Activated B cell treated with CpG ODN at 0.5 μM for 24 hours (primary cell): ENCODE data around the gene ONECUT1. TPM values are rescaled to one million over a fixed set of nuclear protein-coding genes. Genes with fewer than 3 reads are reported as not detected.

Experiments used
- ATAC-seq: fragments of 200-7000 bp; cut with Tn5 transposase; one replicate; pipeline ENCODE4 v1.10.0; 2021; ENCODE audit warnings: low read depth, mild to moderate bottlenecking, moderate library complexity
- CTCF ChIA-PET: fragments of 350-600 bp; sonication (Branson Sonifier 250); formaldehyde crosslinking; loops from one replicate; lab custom pipeline; 2021; ENCODE audit warnings: antibody characterized with exemption; lab: Charles Lee
- POLR2A ChIA-PET: fragments of 350-600 bp; sonication (Branson Sonifier 250); formaldehyde crosslinking; loops from one replicate; lab custom pipeline; 2021; ENCODE audit warnings: antibody characterized with exemption; lab: Charles Lee
- DNase-seq: peaks from one replicate; pipeline ENCODE4 v3.0.0; 2022
- H3K27ac Mint-ChIP-seq: one replicate; pipeline ENCODE4 v1.8.0; 2020; ENCODE audit warnings: mixed read lengths
- H3K27me3 Mint-ChIP-seq: one replicate; pipeline ENCODE4 v1.8.0; 2021; ENCODE audit warnings: mixed read lengths
- H3K36me3 Mint-ChIP-seq: one replicate; pipeline ENCODE4 v1.8.0; 2021; ENCODE audit warnings: low read depth, mixed read lengths
- H3K4me1 Mint-ChIP-seq: one replicate; pipeline ENCODE4 v1.8.0; 2021; ENCODE audit warnings: mixed read lengths
- H3K4me3 Mint-ChIP-seq: one replicate; pipeline ENCODE4 v1.8.0; 2020; ENCODE audit warnings: mild to moderate bottlenecking, mixed read lengths
- H3K9me3 Mint-ChIP-seq: one replicate; pipeline ENCODE4 v1.8.0; 2020; ENCODE audit warnings: mixed read lengths
- intact Hi-C: fragments of 100-400 bp; cut with micrococcal nuclease; formaldehyde crosslinking; loops from one replicate; pipeline ENCODE4 v1.15.1; 2024
- total RNA-seq: library from RNA; stranded (reverse); gene quantifications from 2 replicates; pipeline ENCODE4 v1.2.3, GENCODE V29; 2022
- TF ChIP-seq, protein P1 (sequence below): fragments of 200-600 bp; IDR thresholded peaks from one replicate; pipeline ENCODE4 v1.8.0; 2022; ENCODE audit warnings: antibody characterized with exemption, mild to moderate bottlenecking

Gene ONECUT1
- total RNA-seq, 1 donor from 2014 or later: 0.44 TPM

DNA sequence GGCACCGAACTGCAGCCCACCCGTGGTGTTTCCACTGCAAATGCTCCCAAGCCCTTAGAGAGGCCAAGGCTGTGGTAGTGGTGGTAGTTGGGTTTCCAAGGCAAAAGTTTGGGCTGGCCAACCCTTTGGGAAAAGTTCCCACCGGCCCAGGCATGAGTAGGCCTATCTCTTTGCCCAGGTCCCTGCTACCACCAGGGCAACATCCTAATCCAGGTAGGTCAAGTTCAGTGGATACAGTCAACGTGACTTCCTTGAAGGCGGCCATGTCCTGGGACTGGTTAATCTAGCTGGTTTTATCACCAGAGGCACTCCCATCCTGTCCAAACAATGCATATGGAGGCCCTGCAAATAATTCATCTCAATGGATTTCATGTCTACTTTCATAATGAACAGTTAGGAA lies 1.6 kb upstream of the ONECUT1 start:
- POLR2A ChIA-PET: no interaction called here
- H3K4me1 Mint-ChIP-seq: peaks cover 27% of the 10 kb centered on the region
- TF ChIP-seq, protein P1, sequence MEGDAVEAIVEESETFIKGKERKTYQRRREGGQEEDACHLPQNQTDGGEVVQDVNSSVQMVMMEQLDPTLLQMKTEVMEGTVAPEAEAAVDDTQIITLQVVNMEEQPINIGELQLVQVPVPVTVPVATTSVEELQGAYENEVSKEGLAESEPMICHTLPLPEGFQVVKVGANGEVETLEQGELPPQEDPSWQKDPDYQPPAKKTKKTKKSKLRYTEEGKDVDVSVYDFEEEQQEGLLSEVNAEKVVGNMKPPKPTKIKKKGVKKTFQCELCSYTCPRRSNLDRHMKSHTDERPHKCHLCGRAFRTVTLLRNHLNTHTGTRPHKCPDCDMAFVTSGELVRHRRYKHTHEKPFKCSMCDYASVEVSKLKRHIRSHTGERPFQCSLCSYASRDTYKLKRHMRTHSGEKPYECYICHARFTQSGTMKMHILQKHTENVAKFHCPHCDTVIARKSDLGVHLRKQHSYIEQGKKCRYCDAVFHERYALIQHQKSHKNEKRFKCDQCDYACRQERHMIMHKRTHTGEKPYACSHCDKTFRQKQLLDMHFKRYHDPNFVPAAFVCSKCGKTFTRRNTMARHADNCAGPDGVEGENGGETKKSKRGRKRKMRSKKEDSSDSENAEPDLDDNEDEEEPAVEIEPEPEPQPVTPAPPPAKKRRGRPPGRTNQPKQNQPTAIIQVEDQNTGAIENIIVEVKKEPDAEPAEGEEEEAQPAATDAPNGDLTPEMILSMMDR: no peak
- H3K4me3 Mint-ChIP-seq: peak overlapping the region; percentile 75
- DNase-seq (no peak), ATAC-seq (no peak)
- no peak overlapping the region for H3K27ac Mint-ChIP-seq
- peaks cover 66% of the 10 kb centered on the region for H3K27me3 Mint-ChIP-seq
- CTCF ChIA-PET: interaction anchor here (2.4 kb wide), 1 partner anchor 11 kb away, joined by 13 read pairs; no protein-coding TSS in a partner anchor
- H3K9me3 Mint-ChIP-seq: peaks cover 4% of the 10 kb centered on the region
- H3K36me3 Mint-ChIP-seq: no peaks in the 10 kb centered on the region
- intact Hi-C loops: no loop called here

DNA sequence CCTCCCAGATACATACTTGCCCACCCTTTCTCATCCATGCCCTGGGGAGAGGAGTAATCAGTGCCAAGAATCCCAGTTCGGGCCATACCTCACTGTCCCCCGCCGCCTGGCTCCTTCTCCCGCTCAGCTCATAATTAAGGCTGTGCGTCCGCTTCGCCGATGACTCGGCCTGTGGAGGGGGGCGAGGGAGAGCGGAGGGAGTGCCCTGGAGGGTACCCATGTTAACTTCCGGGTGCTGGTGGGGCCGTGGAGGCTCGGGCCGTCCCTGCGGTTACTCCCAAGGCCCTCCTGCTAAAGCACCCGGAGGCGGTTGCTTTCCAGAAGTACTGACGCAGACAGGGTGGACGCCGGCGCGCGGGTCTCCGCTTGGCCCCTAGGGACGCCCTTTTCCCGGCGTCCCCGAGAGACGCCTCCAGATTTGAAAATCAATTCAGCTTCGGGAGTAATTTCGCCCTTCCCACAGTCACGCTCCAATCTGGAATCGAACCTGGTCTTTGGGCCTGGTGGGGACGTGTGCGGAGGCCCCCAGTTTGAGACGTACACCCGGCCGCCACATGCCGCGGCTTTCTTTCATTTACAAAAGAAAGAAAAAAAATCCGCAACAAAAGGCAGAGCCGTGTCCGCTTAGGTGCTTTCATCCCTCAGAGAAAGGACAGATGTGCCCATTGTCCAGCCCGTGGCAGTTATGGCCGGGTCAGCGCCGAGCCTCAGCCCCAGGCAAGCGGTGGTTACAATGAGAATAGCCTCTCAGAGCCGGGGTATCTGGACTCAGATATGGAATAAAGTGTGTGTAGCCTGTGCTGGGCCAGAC lies 1.0 kb upstream of the ONECUT1 start:
- peak; percentile 19 for ATAC-seq
- no peak for DNase-seq
- ChIA-PET CTCF (interaction anchor here (0.7 kb wide), 1 partner anchor 11 kb away, joined by 4 read pairs; no protein-coding TSS in a partner anchor), POLR2A (no interaction called here)
- Mint-ChIP-seq H3K4me1 (peaks cover 27% of the 10 kb centered on the region), H3K4me3 (peak overlapping the region; percentile 75), H3K36me3 (no peaks in the 10 kb centered on the region), H3K27ac (no peak overlapping the region), H3K9me3 (peaks cover 4% of the 10 kb centered on the region), H3K27me3 (peaks cover 67% of the 10 kb centered on the region)
- intact Hi-C loops: loop anchor here (1.0 kb wide), 1 partner anchor 7 kb away; no protein-coding TSS in a partner anchor
- TF ChIP-seq, protein P1: no peak

DNA sequence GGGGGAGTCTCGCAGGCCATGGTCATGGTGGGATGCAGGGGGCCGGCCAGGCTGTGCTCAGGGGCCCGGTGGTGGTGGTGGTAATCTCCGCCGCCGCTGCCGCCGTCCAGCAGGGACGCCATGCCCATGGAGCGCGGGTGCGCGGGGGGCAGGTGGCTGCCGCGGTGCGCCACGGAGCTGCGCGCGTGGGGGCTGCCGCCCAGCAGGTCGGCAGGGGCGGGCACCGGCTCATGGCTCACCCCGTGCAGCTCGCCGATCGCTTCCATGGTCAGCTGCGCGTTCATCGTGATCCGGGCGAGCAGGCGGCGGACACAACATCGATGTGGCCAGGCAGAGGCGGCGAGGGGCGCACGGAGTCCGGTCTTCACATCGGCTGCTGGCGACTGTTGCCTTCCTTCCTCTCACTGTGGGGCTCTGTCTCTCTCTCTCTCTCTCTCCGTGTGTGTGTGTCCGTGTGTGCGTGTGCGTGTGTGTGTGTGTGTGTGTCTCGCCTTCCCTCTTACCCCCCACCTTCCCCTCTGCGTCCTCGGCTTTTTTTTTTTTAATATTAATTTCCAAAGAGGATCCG lies 451 bp downstream of the ONECUT1 start:
- DNase-seq (no peak), ATAC-seq (peak; percentile 40)
- Mint-ChIP-seq H3K9me3 (peaks cover 4% of the 10 kb centered on the region), H3K27me3 (peaks cover 65% of the 10 kb centered on the region), H3K36me3 (no peaks in the 10 kb centered on the region), H3K4me1 (peaks cover 28% of the 10 kb centered on the region), H3K4me3 (peak overlapping the region; percentile 75), H3K27ac (no peak overlapping the region)
- CTCF ChIA-PET: no interaction called here
- intact Hi-C loops: loop anchor here (1.0 to 10.0 kb wide), 3 partner anchors 9 to 925 kb away; no protein-coding TSS in a partner anchor
- TF ChIP-seq, protein P1: no peak
- POLR2A ChIA-PET: no interaction called here

DNA sequence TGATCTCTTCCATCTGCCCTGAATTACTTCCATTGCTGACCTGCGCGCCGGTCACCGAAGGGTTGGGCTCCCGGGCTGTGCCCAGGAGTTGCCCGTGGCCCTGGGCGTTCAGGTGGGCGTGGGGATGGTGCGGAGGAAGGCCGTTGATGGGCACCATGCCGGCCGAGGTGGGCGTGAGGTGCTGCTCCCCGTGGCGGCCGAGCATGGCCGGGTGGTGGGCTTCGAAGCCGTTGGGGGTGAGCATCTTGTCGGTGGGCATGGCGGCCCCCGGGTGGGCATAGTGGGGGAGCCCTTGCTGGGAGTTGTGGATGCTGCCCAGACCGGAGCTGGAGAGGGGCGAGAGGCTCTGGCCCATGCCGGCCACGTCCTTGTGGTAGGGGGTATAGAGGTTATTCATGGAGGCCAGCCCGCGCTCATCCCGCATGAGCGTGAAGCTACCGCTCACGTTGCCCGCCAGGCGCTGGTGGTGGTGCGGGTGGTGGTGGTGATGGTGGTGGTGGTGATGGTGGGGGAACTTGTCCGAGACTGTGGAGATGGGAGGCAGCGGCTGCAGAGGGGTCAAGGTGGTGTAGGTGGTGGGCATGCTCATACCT lies 1.0 kb downstream of the ONECUT1 start:
- CTCF ChIA-PET: no interaction called here

More for the DNA sequence above, 1.0 kb downstream of the ONECUT1 start:
- Mint-ChIP-seq H3K27me3 (peaks cover 64% of the 10 kb centered on the region), H3K4me1 (peaks cover 32% of the 10 kb centered on the region), H3K27ac (no peak overlapping the region), H3K9me3 (peaks cover 4% of the 10 kb centered on the region), H3K36me3 (no peaks in the 10 kb centered on the region), H3K4me3 (peak overlapping the region; percentile 66)
- POLR2A ChIA-PET: interaction anchor here (1.0 kb wide), 1 partner anchor 14 kb away, joined by 3 read pairs; no protein-coding TSS in a partner anchor
- intact Hi-C loops: loop anchor here (10.0 kb wide), 2 partner anchors 406 to 926 kb away; no protein-coding TSS in a partner anchor
- TF ChIP-seq, protein P1: no peak
- DNase-seq (no peak), ATAC-seq (no peak)
